Stomach (tissue), 4 donors: ENCODE measurements around the gene ST14.

Experiments
- CTCF ChIP-seq, 7 experiments: fragments of 450-650 bp in 4 of 7; fragments of 200-600 bp in 3 of 7; sonication (generic) in 3 of 7; IDR thresholded peaks; one replicate each; pipeline ENCODE4 v1.5.1; 2016 to 2019; ENCODE audit warnings: antibody characterized with exemption in 7 of 7, control low read depth in 2 of 7, mild to moderate bottlenecking in 1 of 7
- EP300 ChIP-seq: sonication (generic); formaldehyde crosslinking; IDR thresholded peaks from one replicate; pipeline ENCODE4 v1.6.1; 2017; ENCODE audit warnings: antibody characterized with exemption
- POLR2A ChIP-seq, 4 donors: fragments of 450-650 bp; IDR thresholded peaks; one replicate each; pipeline ENCODE4 v1.6.1; 2016; ENCODE audit warnings: antibody characterized with exemption in 4 of 4, control low read depth in 2 of 4, mild to moderate bottlenecking in 1 of 4, moderate library complexity in 1 of 4
- POLR2AphosphoS5 ChIP-seq, 3 donors: sonication (generic); formaldehyde crosslinking; IDR thresholded peaks; one replicate each; pipeline ENCODE4 v1.6.1; 2016; ENCODE audit warnings: antibody characterized with exemption in 3 of 3

DNA sequence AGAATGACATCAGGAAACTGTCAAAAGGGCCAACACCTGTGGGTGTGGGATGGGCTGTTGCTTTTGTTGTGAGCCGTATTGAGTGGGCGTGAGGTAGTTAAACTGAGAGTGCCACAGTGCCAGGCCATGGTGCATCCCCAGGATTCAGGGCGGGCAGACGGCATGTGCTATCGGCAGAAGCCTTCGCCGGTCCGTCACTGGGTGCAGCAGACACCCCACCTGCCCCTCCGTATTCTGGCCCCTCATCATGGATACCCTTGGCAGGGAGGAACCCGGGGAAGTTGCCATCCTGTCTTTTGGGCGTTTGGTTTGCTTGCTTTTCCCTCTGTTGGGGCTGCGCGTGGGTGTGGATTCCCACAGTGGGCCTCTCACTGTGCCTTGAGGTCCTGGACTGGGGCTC is 27.5 kb downstream of the ST14 start:
- TF ChIP-seq CTCF (IDR thresholded peaks at IDR 0.05), result no peak
- no peak for TF ChIP-seq POLR2AphosphoS5 (IDR thresholded peaks at IDR 0.05)
- TF ChIP-seq POLR2A (IDR thresholded peaks at IDR 0.05), result no peak
- TF ChIP-seq EP300, result no peak
